ENCODE results near the gene EEF1A2.

EEF1A2 gene

GRCh38 chr20:63447320-63447719 is 51.6 kb downstream of the EEF1A2 start:
- DNase-seq = no peak

DNA sequence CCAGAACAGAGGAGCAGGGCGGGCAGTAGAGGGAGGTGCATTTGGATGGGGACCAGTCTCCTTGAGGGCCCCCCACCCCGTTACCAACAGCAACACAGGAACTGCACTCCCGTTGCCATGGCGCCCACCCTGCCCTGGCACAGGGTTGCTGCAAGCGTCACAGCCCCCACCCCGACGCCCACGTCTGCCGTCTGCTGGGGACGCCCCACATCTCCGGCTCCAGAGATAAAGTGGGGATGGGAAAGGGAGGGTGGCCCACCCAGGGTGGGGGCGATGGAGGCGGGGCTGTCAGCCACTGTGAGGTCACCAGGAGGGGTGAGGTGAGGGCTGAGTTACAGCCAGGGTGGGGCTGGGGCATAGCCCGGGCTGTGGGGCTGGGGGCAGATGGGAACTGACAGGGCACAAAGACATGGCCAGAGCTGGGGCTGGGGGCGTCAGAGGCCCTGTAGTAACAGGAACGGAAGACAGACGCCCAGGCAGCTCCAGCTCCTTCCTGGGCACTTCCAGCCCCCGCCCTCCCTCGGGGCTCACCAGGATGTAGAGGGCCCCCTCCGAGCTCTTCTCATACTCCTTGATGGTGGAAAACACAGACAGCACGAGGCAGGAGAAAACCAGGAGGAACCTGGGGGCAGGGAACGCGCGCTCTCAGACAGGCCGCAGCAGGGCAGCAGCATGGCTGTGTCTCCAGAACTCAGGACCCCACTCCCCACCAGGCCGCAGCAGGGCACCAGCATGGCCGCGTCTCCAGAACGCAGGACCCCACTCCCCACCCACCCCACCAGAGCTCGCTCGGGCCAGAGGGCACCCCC is 52.5 kb downstream of the EEF1A2 start:
- DNase-seq = no peak

DNA sequence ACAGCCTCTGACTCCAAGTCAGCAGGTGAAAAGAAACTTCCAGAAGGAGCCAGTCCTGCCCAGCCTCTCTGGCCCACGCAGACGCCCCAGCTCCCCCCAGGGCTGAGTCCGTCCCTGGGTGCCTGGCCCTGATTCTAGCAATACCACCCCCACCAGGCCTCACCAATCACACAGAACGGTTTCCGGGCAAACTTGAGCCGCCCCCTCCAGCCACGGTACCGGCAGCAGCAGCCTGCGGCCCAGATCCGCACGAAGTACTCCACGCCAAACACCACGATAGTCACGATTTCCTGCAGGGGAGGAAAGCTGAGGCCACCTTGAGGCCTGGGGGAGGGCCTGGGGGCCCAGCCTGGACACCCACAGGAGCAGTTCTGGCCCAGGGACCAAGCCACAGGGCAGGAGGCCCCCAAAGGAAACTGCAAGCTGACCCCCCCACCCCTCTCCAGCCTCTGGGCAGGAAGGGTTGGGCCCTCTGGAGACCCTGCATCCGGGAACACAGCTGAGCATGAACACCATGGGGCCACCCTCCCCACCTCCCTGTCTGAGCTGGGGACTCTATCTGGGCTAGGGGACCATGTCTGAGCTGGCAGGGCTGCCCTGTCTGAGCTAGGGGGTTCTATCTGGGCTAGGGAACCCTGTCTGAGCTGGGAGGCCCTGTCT is 53.7 kb downstream of the EEF1A2 start:
- DNase-seq = no peak

GRCh38 chr20:63444548-63444947 is 54.3 kb downstream of the EEF1A2 start:
- no peak for DNase-seq

DNA sequence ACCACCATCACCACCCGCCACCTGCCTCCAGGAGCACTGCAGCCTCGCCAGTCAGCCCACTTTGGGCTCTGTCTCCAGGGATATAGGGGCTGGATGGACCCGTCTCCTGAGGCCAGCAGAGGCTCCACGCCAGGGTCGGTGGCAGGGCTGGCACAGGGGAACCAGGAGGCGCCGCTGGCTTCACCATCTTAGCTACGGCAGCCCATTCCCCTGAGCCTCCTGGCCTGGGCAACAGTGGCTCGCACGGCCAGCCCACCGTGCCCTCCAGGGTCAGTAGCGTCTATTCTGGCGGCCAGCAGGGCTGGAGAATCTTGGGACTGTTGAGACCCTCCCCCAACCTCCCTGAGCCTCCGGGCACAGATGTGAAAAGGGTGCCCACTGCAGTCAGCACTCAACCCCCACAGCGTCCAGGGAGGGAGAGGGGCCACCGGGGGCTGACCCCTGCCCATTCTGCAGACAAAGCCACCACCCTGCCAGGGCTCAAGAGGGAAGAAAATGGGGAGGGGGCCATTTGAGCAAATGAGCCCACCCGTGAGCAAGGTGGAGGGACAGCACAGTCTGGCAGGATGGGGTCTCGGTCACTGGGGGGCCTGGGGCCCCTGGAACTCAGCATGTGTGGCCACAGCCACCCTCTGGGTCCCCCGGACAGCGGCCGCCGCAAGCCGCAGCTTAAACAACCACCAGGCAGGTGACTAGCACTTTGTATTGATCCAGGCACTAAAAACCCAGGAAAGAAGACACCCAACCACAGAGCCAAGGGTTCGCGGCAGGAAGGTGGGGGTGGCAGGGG is 55.1 kb downstream of the EEF1A2 start:
- no peak for DNase-seq

- peak; percentile 72 for DNase-seq
Observed at GRCh38 chr20:63442100-63442493, 56.8 kb downstream of the EEF1A2 start.

DNA sequence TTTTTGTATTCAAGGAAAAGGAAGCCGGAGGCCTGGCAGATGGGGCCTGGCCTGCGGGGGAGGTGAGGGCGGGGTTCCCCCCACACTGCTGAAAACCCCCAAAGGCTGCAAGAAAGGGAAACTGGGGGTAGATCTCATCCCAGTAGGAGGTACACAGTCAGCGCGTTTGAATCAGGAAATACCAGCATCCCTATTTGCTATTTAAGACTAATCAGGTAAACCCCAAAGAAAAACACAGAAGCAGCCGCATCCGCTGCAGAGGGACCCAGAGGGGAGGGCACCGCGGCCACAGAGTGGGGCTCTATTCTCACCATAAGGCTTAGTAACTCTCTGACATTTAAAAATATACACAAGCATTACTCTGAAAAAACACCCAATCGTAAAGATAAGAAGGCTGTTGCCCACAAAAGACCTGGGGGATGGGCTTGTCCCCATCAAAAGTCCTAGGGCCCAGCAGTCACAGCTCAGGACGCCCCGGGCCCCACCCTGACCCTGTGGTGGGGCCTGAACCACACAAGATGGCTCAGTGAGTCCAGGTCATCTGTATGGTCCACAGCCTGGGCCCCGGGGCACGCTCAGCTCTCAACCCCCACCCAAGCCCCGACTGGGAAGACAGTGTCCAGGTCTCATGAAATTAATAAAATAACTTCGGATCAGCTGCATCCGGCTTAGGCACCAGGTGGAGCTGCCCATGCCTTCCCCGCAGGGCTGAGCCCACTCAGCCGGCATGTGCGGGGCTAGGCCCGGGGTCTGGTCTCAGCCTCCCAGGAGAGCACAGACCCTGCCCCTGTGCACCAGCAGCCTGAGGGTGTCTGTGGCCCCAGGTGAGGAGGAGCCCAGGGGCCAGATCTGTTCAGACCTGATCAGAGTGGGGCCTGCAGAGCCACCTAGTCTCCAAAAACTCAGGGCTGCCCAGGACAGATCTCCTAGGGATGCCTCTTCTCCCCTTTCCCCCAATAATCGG is 57.5 kb downstream of the EEF1A2 start:
- DNase-seq = no peak

DNA sequence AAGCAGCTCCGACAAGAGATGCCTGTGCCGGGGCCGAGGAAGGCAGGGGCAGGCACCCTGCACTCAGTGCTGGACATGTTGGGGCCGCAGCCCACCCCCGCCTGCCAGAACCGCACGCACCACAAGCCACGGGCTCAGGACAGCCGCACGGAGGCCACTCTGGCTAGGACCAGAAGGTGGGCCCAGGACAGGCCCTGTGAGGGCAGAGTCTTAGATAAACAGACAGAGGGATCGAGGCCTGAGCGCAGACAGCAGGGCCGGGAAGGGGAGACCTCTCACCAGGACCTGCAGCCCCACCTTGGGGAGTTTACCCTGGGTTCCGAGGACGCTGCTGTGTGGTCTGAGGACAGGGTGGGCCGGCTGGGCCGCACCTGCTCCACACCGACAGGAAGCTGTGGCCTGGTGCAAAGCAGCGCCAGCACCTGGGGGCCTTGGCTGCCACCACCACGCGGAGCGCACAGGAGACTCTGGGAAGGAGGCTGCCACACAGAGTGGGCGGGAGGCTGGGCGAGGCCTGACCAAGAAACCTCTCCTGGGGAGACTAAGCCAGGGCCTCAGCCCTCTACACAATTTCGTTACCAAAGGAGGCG is 58.4 kb downstream of the EEF1A2 start:
- DNase-seq = no peak

DNA sequence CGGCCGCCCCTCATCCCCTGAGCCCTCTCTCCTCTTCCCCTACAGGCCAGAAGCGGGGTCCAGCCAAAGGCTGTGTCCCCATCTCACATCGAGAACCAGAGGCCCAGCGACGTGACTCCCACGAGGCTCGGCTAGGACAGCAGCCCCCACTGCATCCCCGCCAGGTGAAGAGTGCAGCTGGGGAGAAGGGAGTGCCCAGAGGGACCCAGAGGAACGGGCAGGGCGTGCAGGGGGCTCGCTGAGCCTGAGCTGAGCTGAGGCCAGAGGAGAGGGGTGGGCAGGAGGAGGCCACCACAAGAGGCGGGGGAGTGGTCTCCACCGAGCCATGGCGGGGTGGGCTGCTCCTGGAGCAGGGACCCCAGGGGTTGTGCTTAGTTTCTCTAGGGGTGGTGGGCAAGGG is 59.0 kb downstream of the EEF1A2 start:
- DNase-seq = no peak

DNA sequence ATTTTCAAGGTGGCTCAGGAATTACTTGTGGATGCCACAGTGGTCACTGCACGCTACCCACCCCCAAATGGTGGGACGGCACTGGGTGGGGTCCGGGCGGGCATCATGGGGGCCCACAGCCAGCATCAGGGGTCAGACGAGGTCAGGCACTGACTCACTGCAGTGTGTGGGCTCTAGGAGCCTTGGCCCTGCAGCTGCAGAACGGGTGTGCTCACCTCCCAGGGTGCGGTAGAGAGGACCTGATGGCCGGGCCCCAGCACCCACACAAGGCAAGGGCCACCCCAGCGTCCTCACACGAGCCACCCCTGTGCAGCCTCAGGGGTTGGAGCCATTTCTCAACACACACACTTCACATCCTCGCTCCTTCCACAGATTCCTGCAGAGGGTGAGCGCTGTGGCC is 60.8 kb downstream of the EEF1A2 start:
- DNase-seq = no peak

Measured in RPMI8226 (cell line).